H9 (cell line): Measurements from ENCODE around the gene TBC1D5. TPM values are rescaled to one million over a fixed set of nuclear protein-coding genes. Genes with fewer than 3 reads are reported as not detected.

ENCODE experiments used
- DNase-seq: peaks from one replicate; pipeline ENCODE4 v3.0.0-alpha.2; 2017
- H2AFZ ChIP-seq: one replicate; pipeline ENCODE4 v1.6.1; 2013; ENCODE audit warnings: mild to moderate bottlenecking, low read length, control low read depth, moderate library complexity
- H2AK5ac ChIP-seq: 2 replicates; pipeline ENCODE4 v1.6.1; 2013; ENCODE audit warnings: low read length, control low read depth, mixed read lengths; ENCODE audit not compliant: insufficient read length
- H2BK120ac ChIP-seq: one replicate; pipeline ENCODE4 v1.6.1; 2013; ENCODE audit warnings: low read depth, mild to moderate bottlenecking, low read length, control low read depth, inconsistent platforms; ENCODE audit not compliant: poor library complexity, severe bottlenecking
- H2BK12ac ChIP-seq: 2 replicates; pipeline ENCODE4 v1.6.1; 2013; ENCODE audit warnings: low read length, control low read depth, mixed read lengths, low read depth; ENCODE audit not compliant: insufficient read length
- H2BK15ac ChIP-seq: 2 replicates; pipeline ENCODE4 v1.6.1; 2013; ENCODE audit warnings: low read depth, low read length, control low read depth
- H2BK20ac ChIP-seq: one replicate; pipeline ENCODE4 v1.6.1; 2013; ENCODE audit warnings: low read depth, mild to moderate bottlenecking, low read length, control low read depth, inconsistent platforms; ENCODE audit not compliant: poor library complexity, severe bottlenecking
- H2BK5ac ChIP-seq: 2 replicates; pipeline ENCODE4 v1.6.1; 2013; ENCODE audit warnings: low read length, control low read depth, mixed read lengths; ENCODE audit not compliant: insufficient read length
- H3K14ac ChIP-seq: 2 replicates; pipeline ENCODE4 v1.6.1; 2013; ENCODE audit warnings: low read length, control low read depth; ENCODE audit not compliant: insufficient read depth
- H3K18ac ChIP-seq: 2 replicates; pipeline ENCODE4 v1.6.1; 2013; ENCODE audit warnings: low read depth, mild to moderate bottlenecking, mixed read lengths, low read length, control low read depth; ENCODE audit not compliant: insufficient read length
- H3K23ac ChIP-seq: 2 replicates; pipeline ENCODE4 v1.6.1; 2013; ENCODE audit warnings: low read length, control low read depth, mixed read lengths, low read depth; ENCODE audit not compliant: insufficient read length
- H3K23me2 ChIP-seq: 2 replicates; pipeline ENCODE4 v1.6.1; 2013; ENCODE audit warnings: low read depth, mild to moderate bottlenecking, mixed read lengths, low read length, control low read depth; ENCODE audit not compliant: insufficient read length, poor library complexity, severe bottlenecking
- H3K27ac ChIP-seq: 2 replicates; pipeline ENCODE4 v1.5.1; 2013; ENCODE audit warnings: low read length, control low read depth, mixed read lengths, low read depth; ENCODE audit not compliant: insufficient read length
- H3K27me3 ChIP-seq: 2 replicates; pipeline ENCODE4 v1.6.1; 2013; ENCODE audit warnings: low read length, control low read depth, inconsistent platforms; ENCODE audit not compliant: insufficient read depth
- H3K4ac ChIP-seq: 2 replicates; pipeline ENCODE4 v1.6.1; 2013; ENCODE audit warnings: low read depth, mild to moderate bottlenecking, control low read depth, inconsistent platforms, low read length, moderate library complexity
- H3K4me1 ChIP-seq: 2 replicates; pipeline ENCODE4 v1.6.1; 2013; ENCODE audit warnings: low read length, control low read depth, inconsistent platforms; ENCODE audit not compliant: insufficient read depth
- H3K4me2 ChIP-seq: 2 replicates; pipeline ENCODE4 v1.6.1; 2013; ENCODE audit warnings: low read length, control low read depth, mixed read lengths; ENCODE audit not compliant: insufficient read length, insufficient read depth
- H3K56ac ChIP-seq: 2 replicates; pipeline ENCODE4 v1.6.1; 2013; ENCODE audit warnings: low read depth, mild to moderate bottlenecking, mixed read lengths, low read length, control low read depth; ENCODE audit not compliant: insufficient read length
- H3K79me1 ChIP-seq: 2 replicates; pipeline ENCODE4 v1.6.1; 2013; ENCODE audit warnings: low read depth, mild to moderate bottlenecking, moderate library complexity, low read length, control low read depth, inconsistent platforms; ENCODE audit not compliant: insufficient read depth, poor library complexity, severe bottlenecking
- H3K79me2 ChIP-seq: 2 replicates; pipeline ENCODE4 v1.6.1; 2013; ENCODE audit warnings: low read length, control low read depth, inconsistent platforms; ENCODE audit not compliant: insufficient read depth
- H3K9ac ChIP-seq: 2 replicates; pipeline ENCODE4 v1.6.1; 2013; ENCODE audit warnings: low read length, control low read depth, mixed read lengths; ENCODE audit not compliant: insufficient read length; ENCODE audit errors: extremely low read depth
- H3K9me3 ChIP-seq: one replicate; pipeline ENCODE4 v1.6.1; 2013; ENCODE audit warnings: low read depth, low read length, inconsistent platforms; ENCODE audit not compliant: control insufficient read depth
- H3T11ph ChIP-seq: one replicate; pipeline ENCODE4 v1.6.1; 2013; ENCODE audit warnings: mild to moderate bottlenecking, low read length, control low read depth, inconsistent platforms
- H4K20me1 ChIP-seq: one replicate; pipeline ENCODE4 v1.6.1; 2013; ENCODE audit not compliant: control insufficient read depth, insufficient read length, insufficient read depth
- H4K5ac ChIP-seq: 2 replicates; pipeline ENCODE4 v1.6.1; 2013; ENCODE audit warnings: low read depth, mild to moderate bottlenecking, mixed read lengths, low read length, control low read depth; ENCODE audit not compliant: insufficient read length
- H4K8ac ChIP-seq: replicated peaks from 2 replicates; pipeline ENCODE4 v1.6.1; 2013; ENCODE audit warnings: low read length, control low read depth, mixed read lengths, low read depth; ENCODE audit not compliant: insufficient read length
- H4K91ac ChIP-seq: 2 replicates; pipeline ENCODE4 v1.6.1; 2013; ENCODE audit warnings: low read depth, mild to moderate bottlenecking, moderate library complexity, mixed read lengths, low read length, control low read depth; ENCODE audit not compliant: insufficient read length
- H3K27ac Mint-ChIP-seq, 3 experiments: 2 replicates in 2 of 3; 3 replicates in 1 of 3; pipeline ENCODE4 v1.8.0; 2020 to 2021; ENCODE audit warnings: mixed read lengths in 3 of 3, mild to moderate bottlenecking in 1 of 3, moderate library complexity in 1 of 3
- H3K27me3 Mint-ChIP-seq: 2 replicates; pipeline ENCODE4 v1.8.0; 2021; ENCODE audit warnings: low read depth, mild to moderate bottlenecking, moderate library complexity, mixed read lengths
- H3K36me3 Mint-ChIP-seq, 3 experiments: 2 replicates in 2 of 3; 3 replicates in 1 of 3; pipeline ENCODE4 v1.8.0; 2020 to 2021; ENCODE audit warnings: low read depth in 3 of 3, mixed read lengths in 3 of 3; ENCODE audit not compliant: insufficient read depth in 1 of 3
- H3K4me1 Mint-ChIP-seq, 2 experiments: 2 replicates each; pipeline ENCODE4 v1.8.0; 2020; ENCODE audit warnings: mixed read lengths in 2 of 2
- H3K4me3 Mint-ChIP-seq, 2 experiments: 2 replicates in 1 of 2; 3 replicates in 1 of 2; pipeline ENCODE4 v1.8.0; 2020 to 2021; ENCODE audit warnings: mild to moderate bottlenecking in 2 of 2, mixed read lengths in 2 of 2, moderate library complexity in 1 of 2
- H3K9me3 Mint-ChIP-seq, 2 experiments: 2 replicates in 1 of 2; 3 replicates in 1 of 2; pipeline ENCODE4 v1.8.0; 2020; ENCODE audit warnings: mild to moderate bottlenecking in 2 of 2, mixed read lengths in 2 of 2, moderate library complexity in 1 of 2
- CTCF ChIP-seq: fragments of 200-600 bp; sonication (generic); conservative IDR thresholded peaks from 3 replicates; pipeline ENCODE4 v1.8.0; 2021; ENCODE audit warnings: antibody characterized with exemption, mild to moderate bottlenecking
- WGBS: extraction: QIAGEN DNeasy Blood & Tissue Kit; methylation state at CpG from one replicate; pipeline ENCODE4 v1.1.7; 2013; ENCODE audit warnings: missing lambda C conversion rate, low lambda C conversion rate, mixed read lengths; ENCODE audit not compliant: insufficient read length; ENCODE audit errors: extremely low coverage; 5-methylcytosine and 5-hydroxymethylcytosine counted together
- total RNA-seq: library from RNA; stranded (reverse); gene quantifications from 2 replicates; pipeline ENCODE4 v1.2.1, GENCODE V29; 2021

The TBC1D5 gene
- total RNA-seq, 1 experiment from 2014 or later = 25.0 TPM

- no peak overlapping the region for H3K27ac Mint-ChIP-seq
- H3K9ac ChIP-seq = no peak overlapping the region
Measured at GRCh38 chr3:17179381-17180205, 562.8 kb downstream of the TBC1D5 start.

More at GRCh38 chr3:17179381-17180205, 562.8 kb downstream of the TBC1D5 start:
- Histone ChIP-seq H3K9me3 (no peaks in the 10 kb centered on the region), H3K4me2 (no peak overlapping the region), H2AFZ (no peak overlapping the region), H3K27ac (no peak overlapping the region), H3K23ac (no peak overlapping the region), H3K18ac (no peak overlapping the region), H2BK20ac (no peak overlapping the region), H4K5ac (no peak overlapping the region), H3K79me2 (no peaks in the 10 kb centered on the region), H4K91ac (no peak overlapping the region), H2BK15ac (no peak overlapping the region), H2BK12ac (no peak overlapping the region), H3K4ac (no peak overlapping the region), H2AK5ac (no peak overlapping the region), H3K4me1 (no peaks in the 10 kb centered on the region), H3K14ac (peak overlapping the region; percentile 47; the same call in 1 of the 2 replicates), H4K8ac (no peak overlapping the region), H3K27me3 (no peaks in the 10 kb centered on the region), H3K56ac (no peak overlapping the region), H4K20me1 (no peaks in the 10 kb centered on the region), H3K23me2 (no peaks in the 10 kb centered on the region), H2BK5ac (no peak overlapping the region), H2BK120ac (no peak overlapping the region), H3T11ph (no peak overlapping the region), H3K79me1 (no peaks in the 10 kb centered on the region)
- Mint-ChIP-seq H3K9me3 (no peaks in the 10 kb centered on the region), H3K4me3 (no peak overlapping the region), H3K4me1 (peaks cover 14 to 20% of the 10 kb centered on the region in 2 experiments), H3K27me3 (no peaks in the 10 kb centered on the region; the same call in 1 of the 2 replicates), H3K36me3 (no peaks in the 10 kb centered on the region; a peak in 1 of 7 replicates)
- no peak for DNase-seq
- TF ChIP-seq CTCF = no peak
- WGBS = no CpG with 5 or more reads among the region's 7 CpGs
